Effector memory CD8-positive, alpha-beta T cell (primary cell): Measurements from ENCODE around the gene NAGLU.

ENCODE experiments used
- ATAC-seq: fragments of 150-1000 bp; cut with Tn5 transposase; replicated peaks from 2 replicates; pipeline ENCODE4 v1.10.0; 2021; ENCODE audit warnings: mild to moderate bottlenecking, moderate library complexity
- DNase-seq, 3 experiments: peaks; one replicate each; pipeline ENCODE4 v3.0.0; 2021
- H3K27ac Mint-ChIP-seq, 2 donors: one replicate each; pipeline ENCODE4 v1.8.0; 2022; ENCODE audit warnings: mild to moderate bottlenecking in 2 of 2, mixed read lengths in 2 of 2, moderate library complexity in 2 of 2
- H3K27me3 Mint-ChIP-seq, 2 donors: one replicate each; pipeline ENCODE4 v1.8.0; 2022; ENCODE audit warnings: mixed read lengths in 2 of 2
- H3K36me3 Mint-ChIP-seq: one replicate; pipeline ENCODE4 v1.8.0; 2022; ENCODE audit warnings: mild to moderate bottlenecking, moderate library complexity, mixed read lengths; ENCODE audit not compliant: insufficient read depth
- H3K4me1 Mint-ChIP-seq, 2 donors: one replicate each; pipeline ENCODE4 v1.8.0; 2022; ENCODE audit warnings: low read depth in 2 of 2, mixed read lengths in 2 of 2
- H3K4me3 Mint-ChIP-seq, 2 donors: one replicate each; pipeline ENCODE4 v1.8.0; 2022; ENCODE audit warnings: mild to moderate bottlenecking in 2 of 2, mixed read lengths in 2 of 2, moderate library complexity in 2 of 2
- H3K9me3 Mint-ChIP-seq, 2 donors: one replicate each; pipeline ENCODE4 v1.8.0; 2022; ENCODE audit warnings: mixed read lengths in 2 of 2

The NAGLU gene

GRCh38 chr17:42514279-42514678 is 21.8 kb upstream of the NAGLU start:
- H3K36me3 Mint-ChIP-seq: no peaks in the 10 kb centered on the region
- H3K4me3 Mint-ChIP-seq: no peak overlapping the region
- H3K4me1 Mint-ChIP-seq: peaks cover 2 to 3% of the 10 kb centered on the region in 2 donors
- ATAC-seq (no peak), DNase-seq (no peak)
- H3K27me3 Mint-ChIP-seq: peaks cover 28 to 33% of the 10 kb centered on the region in 2 donors
- H3K9me3 Mint-ChIP-seq: no peaks in the 10 kb centered on the region
- no peak overlapping the region for H3K27ac Mint-ChIP-seq

- no peaks in the 10 kb centered on the region for H3K36me3 Mint-ChIP-seq
- H3K9me3 Mint-ChIP-seq: no peaks in the 10 kb centered on the region
- no peak for DNase-seq
- H3K4me3 Mint-ChIP-seq: no peak overlapping the region
- no peak for ATAC-seq
- H3K27ac Mint-ChIP-seq: no peak overlapping the region
- H3K27me3 Mint-ChIP-seq: peaks cover 27 to 32% of the 10 kb centered on the region in 2 donors
- H3K4me1 Mint-ChIP-seq: peaks cover 0 to 3% of the 10 kb centered on the region in 2 donors
Observed at GRCh38 chr17:42514867-42515266, 21.2 kb upstream of the NAGLU start.

GRCh38 chr17:42517516-42517915 is 18.5 kb upstream of the NAGLU start:
- Mint-ChIP-seq H3K9me3 (no peaks in the 10 kb centered on the region), H3K27ac (no peak overlapping the region), H3K36me3 (no peaks in the 10 kb centered on the region), H3K27me3 (peaks cover 1 to 19% of the 10 kb centered on the region in 2 donors), H3K4me3 (no peak overlapping the region), H3K4me1 (peaks cover 0 to 5% of the 10 kb centered on the region in 2 donors)
- ATAC-seq: peak; percentile 93
- peak; percentile 81 to 88 (median 83) for DNase-seq

- Mint-ChIP-seq H3K9me3 (no peaks in the 10 kb centered on the region), H3K27me3 (peaks cover 0 to 19% of the 10 kb centered on the region in 2 donors), H3K36me3 (no peaks in the 10 kb centered on the region), H3K4me1 (peaks cover 0 to 5% of the 10 kb centered on the region in 2 donors), H3K4me3 (no peak overlapping the region), H3K27ac (no peak overlapping the region)
- ATAC-seq (no peak), DNase-seq (no peak)
Observed at GRCh38 chr17:42518046-42518754, 17.8 kb upstream of the NAGLU start.

- ATAC-seq: no peak
- H3K27me3 Mint-ChIP-seq: peaks cover 0 to 20% of the 10 kb centered on the region in 2 donors
- H3K9me3 Mint-ChIP-seq: no peaks in the 10 kb centered on the region
- no peak for DNase-seq
- H3K4me1 Mint-ChIP-seq: peaks cover 0 to 5% of the 10 kb centered on the region in 2 donors
- H3K27ac Mint-ChIP-seq: no peak overlapping the region
- H3K36me3 Mint-ChIP-seq: no peaks in the 10 kb centered on the region
- no peak overlapping the region for H3K4me3 Mint-ChIP-seq
Observed at GRCh38 chr17:42518755-42519545, 17.1 kb upstream of the NAGLU start.

- H3K9me3 Mint-ChIP-seq: no peaks in the 10 kb centered on the region
- H3K4me3 Mint-ChIP-seq: no peak overlapping the region
- H3K27ac Mint-ChIP-seq: no peak overlapping the region
- H3K27me3 Mint-ChIP-seq: peaks cover 0 to 23% of the 10 kb centered on the region in 2 donors
- no peak for ATAC-seq
- H3K4me1 Mint-ChIP-seq: peaks cover 7 to 10% of the 10 kb centered on the region in 2 donors
- H3K36me3 Mint-ChIP-seq: no peaks in the 10 kb centered on the region
- no peak for DNase-seq
Observed at GRCh38 chr17:42519546-42520491, 16.2 kb upstream of the NAGLU start.

GRCh38 chr17:42520540-42520951 is 15.5 kb upstream of the NAGLU start:
- Mint-ChIP-seq H3K4me3 (no peak overlapping the region), H3K27me3 (peaks cover 0 to 20% of the 10 kb centered on the region in 2 donors), H3K36me3 (no peaks in the 10 kb centered on the region), H3K4me1 (peaks cover 7 to 10% of the 10 kb centered on the region in 2 donors), H3K27ac (no peak overlapping the region), H3K9me3 (no peaks in the 10 kb centered on the region)
- ATAC-seq (no peak), DNase-seq (no peak)

- Mint-ChIP-seq H3K9me3 (no peaks in the 10 kb centered on the region), H3K36me3 (no peaks in the 10 kb centered on the region), H3K4me3 (no peak overlapping the region), H3K27me3 (peaks cover 0 to 20% of the 10 kb centered on the region in 2 donors), H3K27ac (no peak overlapping the region), H3K4me1 (peaks cover 7 to 10% of the 10 kb centered on the region in 2 donors)
- ATAC-seq: no peak
- no peak for DNase-seq
Observed at GRCh38 chr17:42521036-42521435, 15.0 kb upstream of the NAGLU start.

GRCh38 chr17:42521666-42522262 is 14.3 kb upstream of the NAGLU start:
- DNase-seq: no peak
- Mint-ChIP-seq H3K9me3 (no peaks in the 10 kb centered on the region), H3K4me3 (no peak overlapping the region), H3K27ac (no peak overlapping the region), H3K27me3 (peaks cover 0 to 20% of the 10 kb centered on the region in 2 donors), H3K36me3 (no peaks in the 10 kb centered on the region), H3K4me1 (peaks cover 7 to 10% of the 10 kb centered on the region in 2 donors)
- ATAC-seq: no peak

GRCh38 chr17:42522263-42522790 is 13.7 kb upstream of the NAGLU start:
- Mint-ChIP-seq H3K4me3 (no peak overlapping the region), H3K9me3 (no peaks in the 10 kb centered on the region), H3K27ac (no peak overlapping the region), H3K27me3 (peaks cover 0 to 20% of the 10 kb centered on the region in 2 donors), H3K4me1 (peaks cover 10 to 13% of the 10 kb centered on the region in 2 donors), H3K36me3 (no peaks in the 10 kb centered on the region)
- no peak for ATAC-seq
- DNase-seq: no peak

- DNase-seq: no peak
- H3K4me1 Mint-ChIP-seq: peaks cover 10 to 12% of the 10 kb centered on the region in 2 donors
- H3K36me3 Mint-ChIP-seq: no peaks in the 10 kb centered on the region
- no peak overlapping the region for H3K27ac Mint-ChIP-seq
- peaks cover 0 to 20% of the 10 kb centered on the region in 2 donors for H3K27me3 Mint-ChIP-seq
- ATAC-seq: no peak
- H3K9me3 Mint-ChIP-seq: no peaks in the 10 kb centered on the region
- no peak overlapping the region for H3K4me3 Mint-ChIP-seq
Observed at GRCh38 chr17:42522798-42523278, 13.2 kb upstream of the NAGLU start.

GRCh38 chr17:42525221-42525620 is 10.8 kb upstream of the NAGLU start:
- H3K4me1 Mint-ChIP-seq: peaks cover 17 to 25% of the 10 kb centered on the region in 2 donors
- peaks cover 0 to 20% of the 10 kb centered on the region in 2 donors for H3K27me3 Mint-ChIP-seq
- ATAC-seq: no peak
- no peak for DNase-seq
- no peaks in the 10 kb centered on the region for H3K9me3 Mint-ChIP-seq
- no peak overlapping the region for H3K4me3 Mint-ChIP-seq
- peaks cover 3% of the 10 kb centered on the region for H3K36me3 Mint-ChIP-seq
- no peak overlapping the region for H3K27ac Mint-ChIP-seq
